ENCODE results near the gene SSRP1.
"Not testable (repeated sequence)": the region's sequence is repeated elsewhere in the genome, so short reads cannot be mapped to it uniquely, and the experiment has no call there.

SSRP1 gene

DNA sequence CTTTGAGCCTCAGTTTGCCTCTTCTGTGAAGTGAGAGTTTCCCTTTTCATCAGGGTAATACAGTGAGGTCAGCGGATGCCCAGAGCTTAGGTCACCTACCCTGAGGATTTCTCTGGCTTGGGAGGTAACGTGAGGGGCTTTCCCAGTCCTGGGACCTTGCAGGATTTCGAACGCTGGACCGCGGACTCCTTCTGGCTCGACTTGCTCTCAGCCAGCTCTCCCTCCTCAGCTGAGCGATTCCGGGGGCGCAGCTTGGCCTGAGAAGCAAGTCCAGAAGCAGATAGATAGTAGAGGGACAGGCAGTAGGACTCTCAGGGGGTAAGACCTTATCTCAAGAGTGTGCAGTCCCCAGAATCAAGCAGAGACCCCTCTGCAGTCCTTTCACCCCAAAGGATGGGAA lies 34.9 kb downstream of the SSRP1 start:
- no peak for DNase-seq (ENCODE audit: low read depth in 2 of 2)

- DNase-seq (ENCODE audit: low read depth in 2 of 2): no peak
Observed at GRCh38 chr11:57299150-57299737, 36.4 kb downstream of the SSRP1 start.

DNA sequence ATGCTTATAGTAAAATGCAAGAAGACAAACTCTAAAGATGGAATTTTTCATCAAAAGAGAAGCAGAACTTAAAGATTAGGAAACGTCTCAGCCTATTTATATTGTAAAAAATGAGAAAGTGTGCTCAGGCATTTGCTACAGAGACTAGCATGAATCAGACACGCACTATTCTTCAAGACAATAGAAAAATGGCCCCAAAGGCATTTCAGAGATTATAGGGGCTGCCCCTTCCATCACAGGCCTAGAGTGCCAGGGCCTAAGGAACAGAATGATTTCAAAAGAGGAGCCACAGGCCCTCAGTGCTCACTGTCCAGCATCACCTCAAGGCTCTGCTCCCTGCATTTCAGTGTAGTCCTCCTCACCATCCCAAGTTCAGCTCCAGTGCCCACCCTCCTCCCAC lies 38.5 kb downstream of the SSRP1 start:
- DNase-seq (ENCODE audit: low read depth in 2 of 2): no peak

- not testable (repeated sequence) for DNase-seq (ENCODE audit: low read depth in 2 of 2)
Observed at GRCh38 chr11:57296205-57296604, 39.5 kb downstream of the SSRP1 start.

DNA sequence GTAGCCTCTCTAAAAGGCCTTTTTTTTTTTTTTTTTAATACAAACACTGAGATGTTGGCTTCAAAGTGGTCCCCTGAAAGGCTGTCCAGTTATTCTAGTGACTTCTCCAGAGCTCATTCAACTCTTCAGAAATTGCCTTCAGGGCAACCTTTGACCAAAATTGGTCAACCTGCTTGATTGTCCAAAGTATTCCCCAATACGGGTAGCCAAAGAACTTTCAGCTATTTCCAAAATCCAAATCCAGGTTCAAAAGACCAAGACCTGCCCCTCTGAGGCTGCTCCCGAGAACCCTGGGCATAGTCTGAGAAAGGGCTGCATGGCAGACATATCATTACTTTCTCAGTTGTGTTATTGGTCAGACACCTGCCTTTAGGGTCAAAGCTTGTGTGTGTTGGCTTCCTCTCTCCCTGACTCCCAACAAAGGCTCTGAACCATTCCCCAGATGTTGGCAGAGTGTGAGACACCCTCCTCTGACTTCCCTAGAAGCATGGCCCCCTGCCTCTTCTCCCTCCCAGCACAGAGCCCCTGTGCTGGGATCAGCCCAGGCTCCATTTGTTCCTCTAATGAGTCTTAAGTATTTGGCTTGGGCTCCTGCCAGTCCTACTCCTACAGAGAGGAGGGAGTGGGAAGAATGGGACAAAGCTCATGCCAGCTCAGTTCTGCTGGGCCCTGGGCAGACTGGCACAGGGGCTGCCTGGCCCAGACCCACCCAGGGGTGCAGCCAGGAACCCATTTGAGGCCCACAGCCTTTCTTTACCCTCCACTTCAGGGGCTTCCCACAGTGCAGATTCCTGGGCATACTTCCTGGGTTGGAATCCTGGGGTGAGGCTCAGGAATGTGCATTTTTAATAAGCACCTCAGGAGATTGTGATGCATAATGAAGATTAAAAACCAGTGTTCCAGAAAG lies 41.2 kb downstream of the SSRP1 start:
- DNase-seq (ENCODE audit: low read depth in 2 of 2): no peak

DNA sequence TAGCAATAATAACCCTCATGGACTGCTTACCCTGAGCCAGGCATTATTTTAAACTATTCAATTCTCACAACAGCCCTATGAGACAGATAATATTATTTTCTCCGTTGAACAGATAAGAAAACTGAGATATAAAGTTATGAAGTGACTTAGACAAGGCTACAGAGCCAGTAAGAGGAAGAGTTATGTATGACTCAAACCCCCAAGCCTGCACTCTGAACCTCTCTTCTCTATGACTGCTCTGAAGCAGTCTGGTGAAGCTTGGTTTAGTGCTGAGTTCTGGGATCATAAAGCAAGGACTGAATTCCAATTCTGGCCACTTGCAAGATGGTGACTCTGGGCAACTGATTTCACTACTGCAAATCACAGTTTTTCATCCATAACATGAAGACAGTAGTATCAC lies 45.4 kb downstream of the SSRP1 start:
- no peak for DNase-seq (ENCODE audit: low read depth in 2 of 2)

- no peak for DNase-seq (ENCODE audit: low read depth in 2 of 2)
Observed at GRCh38 chr11:57288771-57289579, 46.7 kb downstream of the SSRP1 start.

- DNase-seq (ENCODE audit: low read depth in 2 of 2): no peak
Observed at GRCh38 chr11:57287884-57288283, 47.8 kb downstream of the SSRP1 start.

DNA sequence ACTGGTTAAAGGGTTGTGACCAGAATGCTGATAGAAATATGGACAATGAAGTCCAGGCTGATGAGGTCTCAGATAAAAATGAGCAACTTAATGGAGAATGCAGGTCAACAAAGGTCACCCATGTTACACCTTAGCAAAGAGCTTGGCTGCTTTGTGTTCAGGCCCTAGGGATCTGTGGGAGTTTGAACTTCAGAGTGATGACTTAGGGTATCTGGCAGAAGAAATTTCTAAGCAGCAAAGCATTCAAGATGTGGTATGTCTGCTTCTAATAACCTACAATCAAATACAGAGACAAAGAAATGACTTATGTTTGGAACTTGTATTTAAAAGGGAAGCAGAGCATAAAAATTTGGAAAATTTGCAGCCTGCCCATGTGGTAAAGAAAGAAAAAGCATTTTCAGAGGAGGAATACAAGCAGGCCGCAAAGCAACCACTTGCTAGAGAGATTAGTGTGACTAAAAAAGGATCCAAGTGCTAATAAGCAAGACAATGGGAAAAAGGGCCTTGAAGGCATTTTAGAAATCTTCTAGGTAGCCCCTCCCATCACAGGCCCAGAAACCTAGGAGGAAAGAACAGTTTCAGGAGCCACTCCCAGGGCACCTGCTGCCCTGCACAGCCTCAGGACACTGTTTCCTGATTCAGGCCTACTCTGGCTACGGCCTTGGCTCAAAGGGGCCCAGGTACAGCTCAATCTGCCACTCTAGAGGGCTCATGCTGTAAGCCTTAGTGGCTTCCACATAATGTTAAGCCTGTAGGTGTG lies 52.3 kb downstream of the SSRP1 start:
- DNase-seq (ENCODE audit: low read depth in 2 of 2): no peak

GRCh38 chr11:57281546-57281945 lies 54.1 kb downstream of the SSRP1 start:
- DNase-seq (ENCODE audit: low read depth in 2 of 2): not testable (repeated sequence)

GRCh38 chr11:57279116-57279515 lies 56.6 kb downstream of the SSRP1 start:
- no peak for DNase-seq (ENCODE audit: low read depth in 2 of 2)

DNA sequence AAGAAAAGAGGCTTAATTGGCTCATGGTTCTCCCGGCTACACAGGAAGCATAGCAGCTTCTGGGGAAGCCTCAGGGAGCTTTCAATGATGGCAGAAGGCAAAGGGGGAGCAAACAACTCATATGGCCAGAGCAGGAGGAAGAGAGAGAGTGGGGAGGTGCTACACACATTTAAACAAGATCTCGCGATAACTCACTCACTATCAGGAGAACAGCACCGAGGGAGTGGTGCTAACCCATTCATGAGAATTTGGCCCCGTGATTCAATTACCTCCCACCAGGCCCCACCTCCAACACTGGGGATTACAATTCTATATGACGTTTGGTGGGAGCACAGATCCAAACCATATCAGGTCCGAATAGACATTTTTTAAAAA lies 57.0 kb downstream of the SSRP1 start:
- no peak for DNase-seq (ENCODE audit: low read depth in 2 of 2)

GRCh38 chr11:57277845-57278720 lies 57.6 kb downstream of the SSRP1 start:
- DNase-seq (ENCODE audit: low read depth in 2 of 2): peak in 1 of 2 donors; percentile 21

- no peak for DNase-seq (ENCODE audit: low read depth in 2 of 2)
Observed at GRCh38 chr11:57276971-57277675, 58.6 kb downstream of the SSRP1 start.

GRCh38 chr11:57276169-57276970 lies 59.3 kb downstream of the SSRP1 start:
- no peak for DNase-seq (ENCODE audit: low read depth in 2 of 2)
